A673 (cell line): Measurements from ENCODE around the gene SEPTIN8. TPM values are rescaled to one million over a fixed set of nuclear protein-coding genes. Genes with fewer than 3 reads are reported as not detected.

Experiments
- BruUV-seq: library from RNA; stranded (reverse); fragments of 400-500 nt; replicated peaks from 2 replicates; lab custom pipeline; 2021; lab: Mats Ljungman, UMichigan
- CTCF ChIA-PET: fragments of 300-600 bp; sonication (Branson Sonifier 250); formaldehyde crosslinking; loops from one replicate; lab custom pipeline; 2022; ENCODE audit warnings: antibody characterized with exemption; lab: Charles Lee
- POLR2A ChIA-PET: fragments of 300-600 bp; sonication (Branson Sonifier 250); formaldehyde crosslinking; loops from one replicate; lab custom pipeline; 2022; ENCODE audit warnings: antibody characterized with exemption; ENCODE audit not compliant: low non-redundant PET; lab: Charles Lee
- DNase-seq: peaks from one replicate; pipeline ENCODE4 v3.0.0-alpha.2; 2015; ENCODE audit warnings: low spot score
- H3K27ac ChIP-seq: fragments of 200-600 bp; sonication (generic); 2 replicates; pipeline ENCODE4 v1.5.1; 2016; ENCODE audit warnings: mixed run types, low read depth, mild to moderate bottlenecking, mixed read lengths, antibody characterized with exemption, low read length; ENCODE audit not compliant: poor library complexity, severe bottlenecking
- H3K27me3 ChIP-seq: fragments of 200-600 bp; sonication (generic); replicated peaks from 2 replicates; pipeline ENCODE4 v1.6.1; 2017; ENCODE audit warnings: mixed run types, low read depth, mild to moderate bottlenecking, mixed read lengths, antibody characterized with exemption, low read length; ENCODE audit not compliant: insufficient read depth, poor library complexity
- H3K36me3 ChIP-seq: fragments of 200-600 bp; sonication (generic); 2 replicates; pipeline ENCODE4 v1.6.1; 2016; ENCODE audit warnings: mixed run types, mild to moderate bottlenecking, mixed read lengths, antibody characterized with exemption, low read length; ENCODE audit not compliant: insufficient read depth, poor library complexity, severe bottlenecking
- H3K4me1 ChIP-seq: fragments of 200-600 bp; sonication (generic); 2 replicates; pipeline ENCODE4 v1.6.1; 2017; ENCODE audit warnings: mixed run types, mild to moderate bottlenecking, mixed read lengths, antibody characterized with exemption, low read length; ENCODE audit not compliant: insufficient read depth, poor library complexity, severe bottlenecking
- H3K4me3 ChIP-seq: fragments of 200-600 bp; sonication (generic); 2 replicates; pipeline ENCODE4 v1.5.1; 2016; ENCODE audit warnings: low read depth, mixed run types, mild to moderate bottlenecking, mixed read lengths, low read length; ENCODE audit not compliant: poor library complexity, severe bottlenecking
- H3K9me3 ChIP-seq: fragments of 200-600 bp; sonication (generic); 2 replicates; pipeline ENCODE4 v1.6.1; 2016; ENCODE audit warnings: mixed run types, low read depth, mild to moderate bottlenecking, mixed read lengths, antibody characterized with exemption, low read length; ENCODE audit not compliant: poor library complexity, severe bottlenecking
- CTCF ChIP-seq: fragments of 300-800, 200-600 bp; sonication (generic); conservative IDR thresholded peaks from 2 replicates; pipeline ENCODE4 v1.5.1; 2017; ENCODE audit warnings: low read depth, mild to moderate bottlenecking, antibody characterized with exemption, low read length, moderate library complexity, mixed read lengths
- EZH2 ChIP-seq: fragments of 200-600 bp; sonication (generic); IDR thresholded peaks from 2 replicates; pipeline ENCODE4 v1.6.1; 2017; ENCODE audit warnings: borderline replicate concordance, low read depth, mild to moderate bottlenecking, mixed read lengths, antibody characterized with exemption, low read length; ENCODE audit not compliant: poor library complexity, severe bottlenecking
- intact Hi-C: fragments of 100-400 bp; cut with micrococcal nuclease; formaldehyde crosslinking; loops from one replicate; pipeline ENCODE4 v1.10.0; 2022; ENCODE audit not compliant: unreplicated experiment
- total RNA-seq: library from RNA; stranded (reverse); gene quantifications from 2 replicates; pipeline ENCODE4 v1.2.3, GENCODE V29; 2021

SEPTIN8 gene
- total RNA-seq, 1 experiment from 2014 or later: 26.4 TPM

GRCh38 chr5:132742158-132742557, 34.9 kb downstream of the SEPTIN8 start:
- intact Hi-C loops: no loop called here
- Histone ChIP-seq H3K4me3 (no peak overlapping the region), H3K27ac (no peak overlapping the region), H3K27me3 (peaks cover 8% of the 10 kb centered on the region), H3K9me3 (no peaks in the 10 kb centered on the region), H3K36me3 (no peaks in the 10 kb centered on the region), H3K4me1 (no peaks in the 10 kb centered on the region)
- no peak for DNase-seq
- TF ChIP-seq CTCF: no peak
- TF ChIP-seq EZH2: no peak
- CTCF ChIA-PET: no interaction called here
- no TSS peak for BruUV-seq
- POLR2A ChIA-PET: no interaction called here

- POLR2A ChIA-PET: no interaction called here
- Histone ChIP-seq H3K27ac (no peak overlapping the region), H3K27me3 (no peaks in the 10 kb centered on the region), H3K36me3 (no peaks in the 10 kb centered on the region), H3K4me3 (no peak overlapping the region), H3K9me3 (no peaks in the 10 kb centered on the region), H3K4me1 (peaks cover 6% of the 10 kb centered on the region)
- no TSS peak for BruUV-seq
- no peak for DNase-seq
- TF ChIP-seq CTCF (no peak), EZH2 (no peak)
- intact Hi-C loops: no loop called here
- CTCF ChIA-PET: no interaction called here
Observed at GRCh38 chr5:132739232-132739631, 37.8 kb downstream of the SEPTIN8 start.

- POLR2A ChIA-PET: no interaction called here
- Histone ChIP-seq H3K27me3 (no peaks in the 10 kb centered on the region), H3K4me1 (peaks cover 6% of the 10 kb centered on the region), H3K27ac (no peak overlapping the region), H3K9me3 (no peaks in the 10 kb centered on the region), H3K4me3 (peak overlapping the region; percentile 79), H3K36me3 (no peaks in the 10 kb centered on the region)
- intact Hi-C loops: no loop called here
- TF ChIP-seq EZH2 (no peak), CTCF (no peak)
- DNase-seq: no peak
- CTCF ChIA-PET: no interaction called here
- no TSS peak for BruUV-seq
Observed at GRCh38 chr5:132737982-132738681, 38.9 kb downstream of the SEPTIN8 start.
